Measurements from ENCODE around the gene FBXW7.
A peak's percentile ranks its signal among the peaks of the same experiment; 100 is the strongest.

Gene FBXW7

GRCh38 chr4:152577708-152578396, 42.0 kb upstream of the FBXW7 start:
- DNase-seq (ENCODE audit: low read depth): no peak
- H3K4me3 ChIP-seq (replicated peaks; ENCODE audit: low read depth, low read length): no peak overlapping the region
- TF ChIP-seq, protein P1, sequence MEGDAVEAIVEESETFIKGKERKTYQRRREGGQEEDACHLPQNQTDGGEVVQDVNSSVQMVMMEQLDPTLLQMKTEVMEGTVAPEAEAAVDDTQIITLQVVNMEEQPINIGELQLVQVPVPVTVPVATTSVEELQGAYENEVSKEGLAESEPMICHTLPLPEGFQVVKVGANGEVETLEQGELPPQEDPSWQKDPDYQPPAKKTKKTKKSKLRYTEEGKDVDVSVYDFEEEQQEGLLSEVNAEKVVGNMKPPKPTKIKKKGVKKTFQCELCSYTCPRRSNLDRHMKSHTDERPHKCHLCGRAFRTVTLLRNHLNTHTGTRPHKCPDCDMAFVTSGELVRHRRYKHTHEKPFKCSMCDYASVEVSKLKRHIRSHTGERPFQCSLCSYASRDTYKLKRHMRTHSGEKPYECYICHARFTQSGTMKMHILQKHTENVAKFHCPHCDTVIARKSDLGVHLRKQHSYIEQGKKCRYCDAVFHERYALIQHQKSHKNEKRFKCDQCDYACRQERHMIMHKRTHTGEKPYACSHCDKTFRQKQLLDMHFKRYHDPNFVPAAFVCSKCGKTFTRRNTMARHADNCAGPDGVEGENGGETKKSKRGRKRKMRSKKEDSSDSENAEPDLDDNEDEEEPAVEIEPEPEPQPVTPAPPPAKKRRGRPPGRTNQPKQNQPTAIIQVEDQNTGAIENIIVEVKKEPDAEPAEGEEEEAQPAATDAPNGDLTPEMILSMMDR (IDR thresholded peaks at IDR 0.05; ENCODE audit: low read length, missing control alignments): no peak

DNA sequence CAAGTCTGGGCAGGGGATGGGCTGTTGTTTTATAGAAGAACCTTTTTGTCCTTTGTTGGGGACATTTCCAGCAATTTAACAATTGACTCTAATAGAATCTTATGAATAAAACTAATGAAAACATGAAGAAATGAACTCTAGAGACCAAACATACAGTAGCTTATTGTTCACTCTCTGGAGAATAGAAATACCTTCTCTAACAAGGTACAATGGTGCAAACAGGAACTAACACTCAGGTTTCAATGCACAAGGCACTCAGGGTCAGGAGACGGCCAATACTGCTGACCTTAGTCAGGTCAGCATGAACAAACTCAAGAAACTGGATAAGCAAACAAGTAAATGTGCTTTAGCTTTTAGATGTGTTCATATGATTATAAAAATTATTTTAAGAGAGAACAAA, 39.6 kb upstream of the FBXW7 start:
- TF ChIP-seq, protein P1 (IDR thresholded peaks at IDR 0.05; ENCODE audit: low read length, missing control alignments): no peak
- DNase-seq (ENCODE audit: low read depth): no peak
- H3K4me3 ChIP-seq (replicated peaks; ENCODE audit: low read depth, low read length): no peak overlapping the region

DNA sequence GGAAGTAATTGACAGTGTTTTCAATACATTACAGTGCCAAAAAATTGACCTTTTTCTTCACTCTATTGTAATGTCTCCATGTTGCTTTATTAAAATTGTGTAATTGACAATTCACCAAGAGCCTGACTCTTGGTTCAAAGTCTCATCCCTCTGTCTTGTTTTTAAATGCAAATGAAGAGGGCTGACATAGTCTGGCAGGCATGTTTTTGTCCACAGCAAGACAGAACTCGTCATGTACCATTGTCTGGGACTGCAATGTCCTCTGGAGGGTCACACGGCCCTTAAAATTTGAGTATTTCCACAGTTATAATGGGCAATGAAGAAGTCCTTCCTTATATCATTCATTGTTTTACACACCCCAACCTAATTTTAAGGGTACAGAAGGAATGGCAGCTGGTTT, 38.0 kb upstream of the FBXW7 start:
- DNase-seq (ENCODE audit: low read depth): no peak

DNA sequence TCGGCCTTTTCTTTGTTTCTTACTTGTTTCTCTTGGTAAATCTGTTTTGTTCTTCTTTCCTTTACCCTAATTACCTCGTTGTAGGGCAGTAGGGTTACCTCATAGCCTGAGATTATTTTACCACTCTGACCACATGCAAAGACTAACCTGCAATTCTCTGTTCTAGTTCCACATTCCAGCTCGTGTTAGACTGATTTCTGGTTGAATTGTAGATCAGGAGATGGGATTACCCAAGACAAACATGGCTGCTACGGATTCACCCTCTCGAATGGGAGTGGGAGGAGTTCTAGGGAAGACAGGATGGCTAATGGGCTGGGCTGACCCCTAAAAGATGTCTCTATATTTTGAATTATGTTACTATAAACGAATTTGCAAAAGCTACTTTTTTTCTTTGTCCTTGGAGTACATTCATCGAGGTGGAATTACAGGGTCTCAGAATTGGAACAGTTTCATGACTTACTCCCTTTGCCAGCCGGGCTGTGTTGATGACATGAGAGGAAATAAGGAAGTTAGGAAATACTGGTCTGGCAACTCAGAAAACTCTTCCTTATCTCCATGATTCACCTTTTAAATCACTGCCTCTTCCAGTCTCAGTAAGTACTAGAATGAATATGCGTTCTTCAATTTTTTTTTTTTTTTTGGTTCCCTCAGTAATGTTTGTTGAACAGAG, 36.7 kb upstream of the FBXW7 start:
- H3K4me3 ChIP-seq (replicated peaks; ENCODE audit: low read depth, low read length): peak overlapping the region; percentile 43
- DNase-seq (ENCODE audit: low read depth): peak; percentile 96
- TF ChIP-seq, protein P1 (IDR thresholded peaks at IDR 0.05; ENCODE audit: low read length, missing control alignments): no peak

More for the DNA sequence above, 38.0 kb upstream of the FBXW7 start:
- TF ChIP-seq, protein P1 (IDR thresholded peaks at IDR 0.05; ENCODE audit: low read length, missing control alignments): no peak
- H3K4me3 ChIP-seq (replicated peaks; ENCODE audit: low read depth, low read length): no peak overlapping the region

DNA sequence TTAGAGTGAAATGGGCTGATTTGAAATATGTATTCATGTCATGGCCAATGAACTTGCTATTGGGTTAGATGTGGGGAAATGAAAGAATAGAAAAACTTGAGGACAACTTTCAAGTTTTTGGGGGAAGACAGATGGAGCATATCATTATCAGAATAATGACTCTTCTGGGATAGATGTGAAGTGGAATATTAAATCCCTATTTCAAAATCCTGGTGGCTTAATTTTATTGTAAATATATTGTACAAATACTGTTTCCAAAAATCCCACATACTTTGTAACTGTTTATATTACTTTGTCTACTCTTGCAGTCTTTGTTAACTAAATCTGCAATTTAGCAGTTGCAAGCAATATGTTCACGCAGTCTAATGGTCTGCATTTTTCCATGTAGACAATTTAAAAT, 35.9 kb upstream of the FBXW7 start:
- H3K4me3 ChIP-seq (replicated peaks; ENCODE audit: low read depth, low read length): no peak overlapping the region
- no peak for DNase-seq (ENCODE audit: low read depth)
- TF ChIP-seq, protein P1 (IDR thresholded peaks at IDR 0.05; ENCODE audit: low read length, missing control alignments): no peak

DNA sequence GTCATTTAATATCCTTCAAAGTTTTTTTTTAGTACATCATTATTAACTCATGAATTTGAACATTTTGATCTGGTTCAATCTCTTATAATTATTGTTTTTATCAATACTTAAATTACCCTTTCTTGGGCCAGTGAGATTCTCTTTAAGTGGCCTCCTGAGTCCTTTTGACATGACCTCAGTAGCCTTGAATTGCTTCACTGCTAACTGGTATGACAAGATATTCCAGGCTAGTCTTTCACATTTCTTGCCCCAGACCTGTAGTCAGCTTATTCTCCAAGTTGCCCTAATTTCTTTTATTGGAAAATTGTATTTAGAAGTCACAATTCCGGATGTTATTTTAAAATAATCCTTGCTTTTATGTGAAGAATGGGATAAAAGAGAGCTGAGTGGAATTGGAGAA, 35.4 kb upstream of the FBXW7 start:
- no peak for DNase-seq (ENCODE audit: low read depth)
- H3K4me3 ChIP-seq (replicated peaks; ENCODE audit: low read depth, low read length): no peak overlapping the region
- TF ChIP-seq, protein P1 (IDR thresholded peaks at IDR 0.05; ENCODE audit: low read length, missing control alignments): no peak

Data from fibroblast of pulmonary artery (primary cell).